Liver (tissue), 3 donors: ENCODE measurements around the gene MAPK11.

Experiments
- EGR1 ChIP-seq, 2 donors: IDR thresholded peaks; 2 replicates each; pipeline ENCODE4 v1.6.1; 2016 to 2018; ENCODE audit warnings: antibody characterized with exemption in 2 of 2, low read depth in 2 of 2
- MAX ChIP-seq: IDR thresholded peaks from 2 replicates; pipeline ENCODE4 v1.6.1; 2016; ENCODE audit warnings: antibody characterized with exemption
- NR2F2 ChIP-seq: IDR thresholded peaks from 2 replicates; pipeline ENCODE4 v1.6.1; 2016; ENCODE audit warnings: antibody characterized with exemption
- RAD21 ChIP-seq, 2 donors: IDR thresholded peaks; 2 replicates each; pipeline ENCODE4 v1.6.1; 2016; ENCODE audit warnings: antibody characterized with exemption in 2 of 2, mild to moderate bottlenecking in 2 of 2
- TAF1 ChIP-seq: conservative IDR thresholded peaks from 2 replicates; pipeline ENCODE4 v1.6.1; 2016; ENCODE audit warnings: antibody characterized with exemption, mild to moderate bottlenecking
- YY1 ChIP-seq: IDR thresholded peaks from 2 replicates; pipeline ENCODE4 v1.6.1; 2016; ENCODE audit warnings: antibody characterized with exemption, mild to moderate bottlenecking
- ZBTB33 ChIP-seq: IDR thresholded peaks from 2 replicates; pipeline ENCODE4 v1.6.1; 2016; ENCODE audit warnings: antibody characterized with exemption
- TF ChIP-seq, protein P1 (sequence below): fragments of 150-350 bp; IDR thresholded peaks from 2 replicates; pipeline ENCODE4 v1.5.1; 2017; ENCODE audit warnings: improper control_type of control experiment, low read depth, low read length; ENCODE audit not compliant: missing input control
- donor health status: healthy.
- donor health status: healthy.

GRCh38 chr22:50233223-50233622 is 37.0 kb downstream of the MAPK11 start:
- TF ChIP-seq, protein P1, sequence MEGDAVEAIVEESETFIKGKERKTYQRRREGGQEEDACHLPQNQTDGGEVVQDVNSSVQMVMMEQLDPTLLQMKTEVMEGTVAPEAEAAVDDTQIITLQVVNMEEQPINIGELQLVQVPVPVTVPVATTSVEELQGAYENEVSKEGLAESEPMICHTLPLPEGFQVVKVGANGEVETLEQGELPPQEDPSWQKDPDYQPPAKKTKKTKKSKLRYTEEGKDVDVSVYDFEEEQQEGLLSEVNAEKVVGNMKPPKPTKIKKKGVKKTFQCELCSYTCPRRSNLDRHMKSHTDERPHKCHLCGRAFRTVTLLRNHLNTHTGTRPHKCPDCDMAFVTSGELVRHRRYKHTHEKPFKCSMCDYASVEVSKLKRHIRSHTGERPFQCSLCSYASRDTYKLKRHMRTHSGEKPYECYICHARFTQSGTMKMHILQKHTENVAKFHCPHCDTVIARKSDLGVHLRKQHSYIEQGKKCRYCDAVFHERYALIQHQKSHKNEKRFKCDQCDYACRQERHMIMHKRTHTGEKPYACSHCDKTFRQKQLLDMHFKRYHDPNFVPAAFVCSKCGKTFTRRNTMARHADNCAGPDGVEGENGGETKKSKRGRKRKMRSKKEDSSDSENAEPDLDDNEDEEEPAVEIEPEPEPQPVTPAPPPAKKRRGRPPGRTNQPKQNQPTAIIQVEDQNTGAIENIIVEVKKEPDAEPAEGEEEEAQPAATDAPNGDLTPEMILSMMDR, result no peak
- TF ChIP-seq ZBTB33 (no peak), MAX (no peak), RAD21 (IDR thresholded peaks at IDR 0.05) (no peak), EGR1 (IDR thresholded peaks at IDR 0.05; ENCODE audit: low read depth in 2 of 2) (no peak), NR2F2 (no peak), YY1 (no peak), TAF1 (no peak)
